ENCODE measurements around the gene TSGA10IP. TPM values are rescaled to one million over a fixed set of nuclear protein-coding genes. Genes with fewer than 3 reads are reported as not detected.
"Not testable (repeated sequence)": the region's sequence is repeated elsewhere in the genome, so short reads cannot be mapped to it uniquely, and the experiment has no call there.

TSGA10IP gene
- total RNA-seq, 1 donor from 2014 or later, result not detected

DNA sequence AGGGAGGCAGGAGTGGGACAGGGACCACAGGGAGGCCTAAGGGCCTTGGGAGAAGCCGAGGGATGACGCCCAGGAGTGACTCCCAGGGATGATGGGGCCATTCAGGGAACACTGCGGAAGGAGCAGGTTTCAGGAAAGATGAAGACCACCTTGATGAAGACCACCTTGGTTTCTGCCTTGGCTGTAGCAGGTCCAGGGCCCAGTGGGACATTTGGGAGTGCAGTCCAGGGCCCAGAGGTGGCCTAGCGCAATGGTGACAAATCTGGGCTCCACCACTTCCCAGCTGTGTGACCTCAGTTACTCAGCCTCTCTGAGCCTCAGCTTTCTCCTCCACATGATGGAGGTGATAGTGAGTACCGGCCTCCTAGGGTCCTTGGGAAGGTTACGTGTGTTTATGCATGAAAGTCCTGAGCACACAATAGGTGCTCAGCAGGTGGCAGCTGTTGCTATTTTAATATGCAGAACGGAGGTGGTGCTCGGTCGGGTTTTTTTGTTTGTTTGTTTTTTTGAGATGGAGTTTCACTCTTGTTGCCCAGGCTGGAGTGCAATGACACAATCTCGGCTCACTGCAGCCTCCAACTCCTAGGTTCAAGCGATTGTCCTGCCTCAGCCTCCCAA is 770 bp downstream of the TSGA10IP start:
- Histone ChIP-seq H3K4me3 (ENCODE audit: low read depth, low read length) (no peak overlapping the region), H3K36me3 (ENCODE audit: control insufficient read depth, insufficient read depth, low read length) (no peaks in the 10 kb centered on the region), H3K27me3 (ENCODE audit: control insufficient read depth, insufficient read depth, low read length) (no peaks in the 10 kb centered on the region)
- TF ChIP-seq, protein P1, sequence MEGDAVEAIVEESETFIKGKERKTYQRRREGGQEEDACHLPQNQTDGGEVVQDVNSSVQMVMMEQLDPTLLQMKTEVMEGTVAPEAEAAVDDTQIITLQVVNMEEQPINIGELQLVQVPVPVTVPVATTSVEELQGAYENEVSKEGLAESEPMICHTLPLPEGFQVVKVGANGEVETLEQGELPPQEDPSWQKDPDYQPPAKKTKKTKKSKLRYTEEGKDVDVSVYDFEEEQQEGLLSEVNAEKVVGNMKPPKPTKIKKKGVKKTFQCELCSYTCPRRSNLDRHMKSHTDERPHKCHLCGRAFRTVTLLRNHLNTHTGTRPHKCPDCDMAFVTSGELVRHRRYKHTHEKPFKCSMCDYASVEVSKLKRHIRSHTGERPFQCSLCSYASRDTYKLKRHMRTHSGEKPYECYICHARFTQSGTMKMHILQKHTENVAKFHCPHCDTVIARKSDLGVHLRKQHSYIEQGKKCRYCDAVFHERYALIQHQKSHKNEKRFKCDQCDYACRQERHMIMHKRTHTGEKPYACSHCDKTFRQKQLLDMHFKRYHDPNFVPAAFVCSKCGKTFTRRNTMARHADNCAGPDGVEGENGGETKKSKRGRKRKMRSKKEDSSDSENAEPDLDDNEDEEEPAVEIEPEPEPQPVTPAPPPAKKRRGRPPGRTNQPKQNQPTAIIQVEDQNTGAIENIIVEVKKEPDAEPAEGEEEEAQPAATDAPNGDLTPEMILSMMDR (IDR thresholded peaks at IDR 0.05; ENCODE audit: insufficient read depth, low read length, poor library complexity, severe bottlenecking), result no peak
- no peak for DNase-seq (ENCODE audit: low read depth)

DNA sequence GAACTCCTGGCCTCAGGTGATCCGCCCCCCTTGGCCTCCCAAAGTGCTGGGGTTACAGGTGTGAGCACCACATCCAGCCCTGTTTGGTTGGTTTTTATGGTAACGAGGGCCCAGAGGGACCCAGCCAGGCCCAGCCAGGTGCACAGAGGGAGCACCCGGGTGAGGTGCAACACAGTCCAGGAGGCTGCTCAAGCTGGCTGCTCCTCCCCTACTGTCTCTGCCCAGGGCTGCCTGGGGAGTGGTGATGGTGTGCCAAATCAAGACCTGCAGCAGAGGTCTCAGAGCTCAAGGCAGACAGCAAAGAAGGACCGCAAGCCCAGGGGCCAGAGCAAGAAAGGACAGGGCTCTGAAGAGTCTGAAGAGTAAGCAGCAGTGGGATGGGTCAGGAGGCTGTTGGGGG is 1.4 kb downstream of the TSGA10IP start:
- no peak for DNase-seq (ENCODE audit: low read depth)
- H3K4me3 ChIP-seq (ENCODE audit: low read depth, low read length), result no peak overlapping the region
- H3K27me3 ChIP-seq (ENCODE audit: control insufficient read depth, insufficient read depth, low read length), result no peaks in the 10 kb centered on the region
- TF ChIP-seq, protein P1 (IDR thresholded peaks at IDR 0.05; ENCODE audit: insufficient read depth, low read length, poor library complexity, severe bottlenecking), result no peak
- H3K36me3 ChIP-seq (ENCODE audit: control insufficient read depth, insufficient read depth, low read length), result no peaks in the 10 kb centered on the region

DNA sequence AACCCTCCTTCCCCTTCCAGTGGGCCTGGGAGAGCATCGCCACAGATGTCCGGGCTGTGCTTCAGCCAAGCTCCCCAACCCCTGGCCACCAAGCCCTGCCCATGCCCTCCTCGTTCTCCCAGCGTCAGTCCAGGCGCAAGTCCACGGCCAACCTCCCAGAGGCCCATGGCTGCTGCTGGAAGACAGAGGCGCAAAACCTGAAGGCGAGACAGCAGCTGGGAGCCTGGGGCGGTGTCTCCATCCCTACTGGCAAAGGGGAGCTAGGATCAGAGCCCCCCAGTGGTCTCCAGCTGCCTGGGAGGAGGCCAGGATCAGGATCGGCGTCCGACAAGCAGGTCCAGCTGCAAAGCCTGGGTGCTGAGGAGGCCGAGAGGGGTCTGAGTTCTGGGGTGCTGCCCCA is 1.9 kb downstream of the TSGA10IP start:
- Histone ChIP-seq H3K36me3 (ENCODE audit: control insufficient read depth, insufficient read depth, low read length) (no peaks in the 10 kb centered on the region), H3K4me3 (ENCODE audit: low read depth, low read length) (no peak overlapping the region), H3K27me3 (ENCODE audit: control insufficient read depth, insufficient read depth, low read length) (no peaks in the 10 kb centered on the region)
- DNase-seq (ENCODE audit: low read depth), result no peak
- TF ChIP-seq, protein P1 (IDR thresholded peaks at IDR 0.05; ENCODE audit: insufficient read depth, low read length, poor library complexity, severe bottlenecking), result no peak

DNA sequence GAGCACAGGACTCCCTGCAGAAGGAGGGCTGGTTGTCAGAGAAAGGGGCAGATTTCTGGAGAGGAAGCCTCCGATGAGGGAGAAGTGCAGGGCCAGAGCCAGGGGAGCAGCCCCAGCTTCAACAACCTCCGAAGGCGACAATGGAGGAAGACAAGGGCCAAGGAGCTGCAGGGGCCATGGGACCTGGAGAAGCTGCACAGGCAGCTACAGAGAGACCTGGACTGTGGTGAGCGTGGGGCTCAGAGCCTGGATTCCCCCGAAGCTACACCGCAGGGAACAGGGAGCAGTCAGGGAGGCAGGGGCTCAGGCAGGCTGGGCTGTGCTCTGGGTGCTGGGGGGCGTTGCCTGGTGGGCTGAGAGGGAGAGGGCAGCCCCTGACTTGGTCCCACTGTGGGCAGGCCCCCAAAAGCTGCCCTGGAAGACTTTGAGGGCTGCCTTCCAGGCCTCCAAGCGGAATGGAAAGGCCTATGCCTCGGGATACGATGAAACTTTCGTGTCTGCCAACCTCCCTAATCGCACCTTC is 2.4 kb downstream of the TSGA10IP start:
- no peak overlapping the region for H3K4me3 ChIP-seq (ENCODE audit: low read depth, low read length)
- H3K36me3 ChIP-seq (ENCODE audit: control insufficient read depth, insufficient read depth, low read length), result no peaks in the 10 kb centered on the region
- no peaks in the 10 kb centered on the region for H3K27me3 ChIP-seq (ENCODE audit: control insufficient read depth, insufficient read depth, low read length)
- DNase-seq (ENCODE audit: low read depth), result no peak
- TF ChIP-seq, protein P1 (IDR thresholded peaks at IDR 0.05; ENCODE audit: insufficient read depth, low read length, poor library complexity, severe bottlenecking), result no peak

DNA sequence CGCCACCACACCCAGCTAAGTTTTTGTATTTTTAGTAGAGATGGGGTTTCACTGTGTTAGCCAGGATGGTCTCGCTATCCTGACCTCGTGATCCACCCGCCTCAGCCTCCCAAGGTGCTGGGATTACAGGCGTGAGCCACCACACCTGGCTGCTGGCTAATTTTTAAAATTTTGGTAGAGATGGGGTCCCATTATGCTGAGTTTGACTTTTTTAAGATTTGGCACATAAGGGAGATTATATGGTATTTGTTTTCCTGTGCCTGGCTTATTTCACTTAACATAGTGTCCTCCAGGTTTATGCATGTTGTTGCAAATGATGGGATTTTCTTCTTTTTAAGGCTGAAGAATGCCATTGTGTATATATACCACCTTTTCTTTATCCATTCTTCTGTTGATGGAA is 5.4 kb downstream of the TSGA10IP start:
- not testable (repeated sequence) for H3K27me3 ChIP-seq (ENCODE audit: control insufficient read depth, insufficient read depth, low read length); H3K36me3 ChIP-seq (ENCODE audit: control insufficient read depth, insufficient read depth, low read length); H3K4me3 ChIP-seq (ENCODE audit: low read depth, low read length); DNase-seq (ENCODE audit: low read depth)

DNA sequence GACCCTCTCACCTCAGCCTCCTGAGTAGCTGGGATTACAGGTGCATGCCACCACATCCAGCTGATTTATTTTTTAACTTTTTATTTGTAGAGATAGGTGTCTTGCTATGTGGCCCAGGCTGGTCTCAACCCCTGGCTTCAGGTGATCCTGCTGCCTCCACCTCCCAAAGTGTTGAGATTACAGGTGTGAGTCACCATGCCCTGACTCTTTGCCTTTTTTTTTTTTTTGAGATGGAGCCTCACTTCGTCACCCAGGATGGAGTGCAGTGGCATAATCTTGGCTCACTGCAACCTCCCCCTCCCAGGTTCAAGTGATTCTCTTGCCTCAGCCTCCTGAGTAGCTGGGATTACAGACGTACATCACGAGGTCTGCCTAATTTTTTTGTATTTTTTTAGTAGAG is 6.4 kb downstream of the TSGA10IP start:
- not testable (repeated sequence) for H3K4me3 ChIP-seq (ENCODE audit: low read depth, low read length); H3K36me3 ChIP-seq (ENCODE audit: control insufficient read depth, insufficient read depth, low read length); DNase-seq (ENCODE audit: low read depth); H3K27me3 ChIP-seq (ENCODE audit: control insufficient read depth, insufficient read depth, low read length)

DNA sequence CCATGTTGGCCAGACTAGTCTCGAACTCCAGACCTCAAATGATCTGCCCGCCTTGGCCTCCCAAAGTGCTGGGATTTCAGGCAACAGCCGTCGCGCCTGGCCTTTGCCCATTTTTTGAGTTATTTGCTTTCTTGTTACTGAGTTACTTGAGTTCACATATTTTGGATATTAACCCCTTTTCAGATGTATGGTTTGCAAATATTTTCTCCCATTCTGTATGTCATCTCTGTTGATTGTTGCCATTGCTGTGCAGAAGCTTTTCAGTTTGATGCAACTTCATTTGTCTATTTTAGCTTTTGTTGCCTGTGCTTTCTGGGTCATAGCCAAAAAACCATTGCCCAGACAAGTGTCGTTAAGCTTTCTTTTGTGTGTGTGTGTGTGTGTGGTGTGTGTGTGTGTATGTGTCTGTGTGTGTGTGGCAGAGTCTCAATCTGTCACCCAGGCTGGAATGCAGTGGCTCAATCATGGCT is 6.8 kb downstream of the TSGA10IP start:
- Histone ChIP-seq H3K27me3 (ENCODE audit: control insufficient read depth, insufficient read depth, low read length) (no peaks in the 10 kb centered on the region), H3K36me3 (ENCODE audit: control insufficient read depth, insufficient read depth, low read length) (no peaks in the 10 kb centered on the region), H3K4me3 (ENCODE audit: low read depth, low read length) (no peak overlapping the region)
- no peak for DNase-seq (ENCODE audit: low read depth)
- TF ChIP-seq, protein P1 (IDR thresholded peaks at IDR 0.05; ENCODE audit: insufficient read depth, low read length, poor library complexity, severe bottlenecking), result no peak

Measured in kidney epithelial cell (primary cell).